IMR-90 (cell line): ENCODE data around the gene PLVAP. TPM values are rescaled to one million over a fixed set of nuclear protein-coding genes. Genes with fewer than 3 reads are reported as not detected.

Experiments used
- ATAC-seq: fragments of 200-7000 bp; cut with Tn5 transposase; 2 replicates; pipeline ENCODE4 v1.9.1; 2020; ENCODE audit warnings: low read depth, mild to moderate bottlenecking, moderate library complexity
- BruUV-seq: library from RNA; stranded (reverse); fragments of 400-500 nt; replicated peaks from 2 replicates; lab custom pipeline; 2021; lab: Mats Ljungman, UMichigan
- CTCF ChIA-PET: fragments of 300-600 bp; formaldehyde crosslinking; extraction: SDS; loops from one replicate; lab custom pipeline; 2021; ENCODE audit warnings: antibody characterized with exemption; lab: Yijun Ruan, JAX
- POLR2A ChIA-PET: fragments of 300-600 bp; sonication (Branson Sonifier 250); formaldehyde crosslinking; loops from one replicate; lab custom pipeline; 2022; ENCODE audit warnings: antibody characterized with exemption; ENCODE audit not compliant: unreplicated experiment; lab: Charles Lee
- DNase-seq: peaks from one replicate; pipeline ENCODE4 v3.0.0; 2013
- H2AFZ ChIP-seq: replicated peaks from 2 replicates; pipeline ENCODE3; 2013; ENCODE audit warnings: low read length, mild to moderate bottlenecking; ENCODE audit not compliant: poor library complexity
- H2AK5ac ChIP-seq: 2 replicates; pipeline ENCODE4 v1.6.1; 2013; ENCODE audit warnings: low read depth, low read length, inconsistent platforms
- H2AK9ac ChIP-seq: replicated peaks from 2 replicates; pipeline ENCODE3; 2013; ENCODE audit warnings: mild to moderate bottlenecking, low read depth, low read length, moderate library complexity; ENCODE audit not compliant: poor library complexity
- H2BK120ac ChIP-seq: 2 replicates; pipeline ENCODE4 v1.6.1; 2013; ENCODE audit warnings: low read depth, low read length, inconsistent platforms
- H2BK15ac ChIP-seq: 3 replicates; pipeline ENCODE4 v1.6.1; 2013; ENCODE audit warnings: low read depth, low read length, inconsistent platforms
- H2BK20ac ChIP-seq: 2 replicates; pipeline ENCODE4 v1.6.1; 2013; ENCODE audit warnings: low read depth, mild to moderate bottlenecking, inconsistent platforms, low read length, moderate library complexity
- H2BK5ac ChIP-seq: 2 replicates; pipeline ENCODE4 v1.6.1; 2013; ENCODE audit warnings: mild to moderate bottlenecking, low read depth, low read length, inconsistent platforms; ENCODE audit not compliant: poor library complexity, severe bottlenecking
- H3K14ac ChIP-seq: replicated peaks from 2 replicates; pipeline ENCODE4 v1.6.1; 2013; ENCODE audit warnings: low read depth, low read length, inconsistent platforms
- H3K18ac ChIP-seq: 2 replicates; pipeline ENCODE4 v1.6.1; 2013; ENCODE audit warnings: low read depth, low read length, control low read depth
- H3K23ac ChIP-seq: 2 replicates; pipeline ENCODE4 v1.6.1; 2013; ENCODE audit warnings: low read depth, low read length, inconsistent platforms
- H3K27ac ChIP-seq: 2 replicates; pipeline ENCODE4 v1.5.1; 2013; ENCODE audit warnings: mild to moderate bottlenecking, control low read depth, low read length; ENCODE audit not compliant: insufficient read depth
- H3K27me3 ChIP-seq: 2 replicates; pipeline ENCODE4 v1.6.1; 2013; ENCODE audit warnings: low read length; ENCODE audit not compliant: control insufficient read depth, insufficient read depth
- H3K36me3 ChIP-seq: 2 replicates; pipeline ENCODE4 v1.6.1; 2013; ENCODE audit warnings: low read length, mixed read lengths; ENCODE audit not compliant: control insufficient read depth, insufficient read depth
- H3K4ac ChIP-seq: 2 replicates; pipeline ENCODE4 v1.6.1; 2013; ENCODE audit warnings: low read depth, low read length, inconsistent platforms
- H3K4me1 ChIP-seq: 2 replicates; pipeline ENCODE4 v1.6.1; 2013; ENCODE audit warnings: low read length, mixed read lengths; ENCODE audit not compliant: control insufficient read depth, insufficient read depth
- H3K4me2 ChIP-seq: 2 replicates; pipeline ENCODE4 v1.6.1; 2013; ENCODE audit warnings: low read depth, mild to moderate bottlenecking, control low read depth, low read length, moderate library complexity
- H3K4me3 ChIP-seq: 2 replicates; pipeline ENCODE4 v1.5.1; 2013; ENCODE audit warnings: low read depth, mild to moderate bottlenecking, control low read depth, low read length, moderate library complexity; ENCODE audit not compliant: insufficient read depth
- H3K56ac ChIP-seq: 2 replicates; pipeline ENCODE4 v1.6.1; 2013; ENCODE audit warnings: low read length, inconsistent platforms; ENCODE audit not compliant: insufficient read depth; ENCODE audit errors: extremely low read depth
- H3K79me1 ChIP-seq, 2 experiments: 2 replicates each; pipeline ENCODE4 v1.6.1; 2013; ENCODE audit warnings: low read length in 2 of 2, inconsistent platforms in 1 of 2, low read depth in 1 of 2
- H3K9ac ChIP-seq: 2 replicates; pipeline ENCODE4 v1.6.1; 2013; ENCODE audit warnings: low read depth, low read length, control low read depth
- H3K9me1 ChIP-seq: 2 replicates; pipeline ENCODE4 v1.6.1; 2013; ENCODE audit warnings: low read length, inconsistent platforms; ENCODE audit not compliant: insufficient read depth
- H3K9me3 ChIP-seq: 2 replicates; pipeline ENCODE4 v1.6.1; 2013; ENCODE audit warnings: low read length; ENCODE audit not compliant: control insufficient read depth, insufficient read depth
- H4K20me1 ChIP-seq: 2 replicates; pipeline ENCODE4 v1.6.1; 2013; ENCODE audit warnings: low read length, inconsistent platforms; ENCODE audit not compliant: insufficient read depth
- H4K5ac ChIP-seq: 2 replicates; pipeline ENCODE4 v1.6.1; 2013; ENCODE audit warnings: mild to moderate bottlenecking, low read depth, low read length, control low read depth
- H4K8ac ChIP-seq, 2 experiments: 2 replicates each; pipeline ENCODE4 v1.6.1; 2013; ENCODE audit warnings: low read depth in 2 of 2, low read length in 2 of 2, control low read depth in 1 of 2, inconsistent platforms in 1 of 2
- H4K91ac ChIP-seq: 2 replicates; pipeline ENCODE4 v1.6.1; 2013; ENCODE audit warnings: low read depth, low read length, inconsistent platforms; ENCODE audit not compliant: insufficient read depth
- CEBPB ChIP-seq: IDR thresholded peaks from 2 replicates; pipeline ENCODE4 v1.6.1; 2012; ENCODE audit warnings: low read depth, low read length, improper control_type of control experiment
- ELK1 ChIP-seq: fragments of 150-350 bp; IDR thresholded peaks from 2 replicates; pipeline ENCODE4 v1.6.1; 2016; ENCODE audit warnings: low read depth, mild to moderate bottlenecking, low read length, moderate library complexity, borderline replicate concordance
- FOS ChIP-seq: fragments of 150-350 bp; IDR thresholded peaks from 2 replicates; pipeline ENCODE4 v1.6.1; 2016; ENCODE audit warnings: low read depth, low read length
- POLR2A ChIP-seq: IDR thresholded peaks from 2 replicates; pipeline ENCODE4 v1.6.1; 2012; ENCODE audit warnings: mild to moderate bottlenecking, low read depth, low read length
- RAD21 ChIP-seq: IDR thresholded peaks from 2 replicates; pipeline ENCODE4 v1.6.1; 2012; ENCODE audit warnings: low read length, improper control_type of control experiment
- RCOR1 ChIP-seq: IDR thresholded peaks from 2 replicates; pipeline ENCODE4 v1.6.1; 2012; ENCODE audit warnings: mild to moderate bottlenecking, low read length, improper control_type of control experiment; ENCODE audit not compliant: insufficient replicate concordance
- SMC3 ChIP-seq: fragments of 150-350 bp; IDR thresholded peaks from 2 replicates; pipeline ENCODE4 v1.6.1; 2016; ENCODE audit warnings: low read depth, mild to moderate bottlenecking, antibody characterized with exemption, low read length, moderate library complexity
- WGBS, 2 experiments: methylation state at CpG; one replicate each; pipeline versions ENCODE4 v1.1.5 to v1.1.7; 2013; ENCODE audit warnings: missing lambda C conversion rate in 2 of 2; ENCODE audit not compliant: insufficient read length in 1 of 2; ENCODE audit errors: extremely low coverage in 2 of 2; 5-methylcytosine and 5-hydroxymethylcytosine counted together
- dilution Hi-C: fragments of 300-500 bp; cut with HindIII; formaldehyde crosslinking; loops from one replicate; pipeline ENCODE4 v1.14.3; 2018; ENCODE audit warnings: low sequenced_read_pairs; ENCODE audit not compliant: unreplicated experiment
- in situ Hi-C: fragments of 300-500 bp; cut with MboI; formaldehyde crosslinking; loops from 3 replicates; pipeline ENCODE4 v1.14.3; 2019; ENCODE audit warnings: low sequenced_read_pairs, inconsistent platforms, mixed read lengths
- intact Hi-C: fragments of 100-400 bp; cut with micrococcal nuclease; formaldehyde crosslinking; loops from 2 replicates; pipeline ENCODE4 v1.10.0; 2022
- polyA plus RNA-seq, 3 experiments: library from polyadenylated mRNA; depleted of rRNA; stranded (reverse); fragments of >200 nt; gene quantifications; 2 replicates each; pipeline ENCODE4 v1.2.3, GENCODE V29; 2012; ENCODE audit warnings: low replicate concordance in 1 of 3
- total RNA-seq: library from RNA; depleted of rRNA; stranded (reverse); fragments of >200 nt; gene quantifications from 2 replicates; pipeline ENCODE4 v1.2.3, GENCODE V29; 2012

PLVAP gene
- total and polyA plus RNA-seq, 2 of the 4 experiments (the other 2 are of a cell fraction) = not detected

- no peak overlapping the region for H3K4me3 ChIP-seq
- no peak for TF ChIP-seq RCOR1
- no peak for TF ChIP-seq FOS
- no peak for TF ChIP-seq ELK1
- no peak for TF ChIP-seq RAD21
- TF ChIP-seq CEBPB = no peak
- no peak for TF ChIP-seq POLR2A
- no peak for TF ChIP-seq SMC3
- DNase-seq (no peak), ATAC-seq (no peak)
- H3K4me2 ChIP-seq = no peak overlapping the region
- POLR2A ChIA-PET = no interaction called here
- H3K9me1 ChIP-seq = peaks cover 2% of the 10 kb centered on the region; the same call in 1 of the 2 replicates
- H3K27ac ChIP-seq = no peak overlapping the region
- no peak overlapping the region for H2AK9ac ChIP-seq
- H3K56ac ChIP-seq = no peak overlapping the region
- 78% methylated on average over 4 of the region's 8 CpGs; no CpG with 5 or more reads in 1 of the 2 experiments for WGBS, 2 experiments
- no peak overlapping the region for H3K14ac ChIP-seq
- CTCF ChIA-PET = no interaction called here
- dilution Hi-C loops = no loop called here
- H3K4ac ChIP-seq = no peak overlapping the region
- 0 out of 4 replicates have a peak, but pooled peaks cover 0 to 2% of the 10 kb centered on the region in 2 experiments for H3K79me1 ChIP-seq
- H4K20me1 ChIP-seq = no peaks in the 10 kb centered on the region
- H4K8ac ChIP-seq = no peak overlapping the region
- no peaks in the 10 kb centered on the region for H3K9me3 ChIP-seq
- H2BK120ac ChIP-seq = no peak overlapping the region
- H3K23ac ChIP-seq = no peak overlapping the region
- H2AK5ac ChIP-seq = no peak overlapping the region
- in situ Hi-C loops = no loop called here
- no peak overlapping the region for H2BK5ac ChIP-seq
- BruUV-seq = no TSS peak
- no peak overlapping the region for H4K91ac ChIP-seq
- H2BK20ac ChIP-seq = no peak overlapping the region
- H3K9ac ChIP-seq = no peak overlapping the region
- no peak overlapping the region for H2BK15ac ChIP-seq
- peaks cover 9% of the 10 kb centered on the region for H3K4me1 ChIP-seq
- no peak overlapping the region for H3K18ac ChIP-seq
- intact Hi-C loops = no loop called here
- no peak overlapping the region for H4K5ac ChIP-seq
- no peak overlapping the region for H2AFZ ChIP-seq
- H3K36me3 ChIP-seq = no peaks in the 10 kb centered on the region
- H3K27me3 ChIP-seq = 0 out of 2 replicates have a peak, but pooled peaks cover 1% of the 10 kb centered on the region
Observed at GRCh38 chr19:17414097-17414496, 37.0 kb upstream of the PLVAP start.
